GM19035 (cell line): Measurements from ENCODE around the gene KTN1.

Source experiments
- ATAC-seq: cut with Tn5 transposase; IDR thresholded peaks from one replicate; pipeline ENCODE4 v1.9.1; 2021; ENCODE audit not compliant: unreplicated experiment

KTN1 gene

DNA sequence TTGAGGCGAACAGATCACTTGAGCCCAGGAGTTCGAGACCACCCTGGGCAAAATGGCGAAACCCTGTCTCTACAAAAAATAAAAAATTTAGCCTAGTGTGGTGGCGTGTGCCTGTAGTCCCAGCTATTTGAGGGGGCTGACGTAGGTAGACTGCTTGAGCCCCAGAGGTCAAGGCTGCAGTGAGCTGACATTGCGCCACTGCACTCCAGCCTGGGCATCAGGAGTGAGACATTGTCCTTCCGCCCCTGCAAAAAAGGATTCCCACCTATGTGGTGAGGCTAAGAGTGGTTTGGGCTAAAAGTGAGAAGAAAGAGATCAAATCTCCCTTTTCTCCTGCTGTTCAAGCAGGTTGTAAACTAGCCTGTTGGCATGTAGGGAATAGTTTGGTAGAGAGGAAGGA is 5.0 kb upstream of the KTN1 start:
- ATAC-seq: no peak

DNA sequence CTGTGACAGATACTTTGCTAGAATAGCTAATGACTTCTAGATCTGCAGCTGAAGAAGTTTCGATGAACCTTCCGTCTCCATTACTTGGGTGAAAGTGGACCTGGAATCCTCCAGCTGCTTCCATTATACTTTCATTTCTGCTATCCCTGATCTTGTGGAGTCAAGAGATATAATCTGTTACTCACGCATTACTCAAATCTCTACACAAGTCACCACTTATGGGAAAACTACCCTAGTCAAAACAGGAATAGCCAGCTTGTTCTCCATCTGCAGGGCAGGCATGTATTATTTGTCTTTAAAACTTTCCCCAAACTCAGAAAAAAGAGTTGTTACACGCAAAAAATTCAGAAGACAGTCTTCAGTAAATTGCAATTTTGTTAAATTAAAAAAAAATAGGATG is 2.8 kb upstream of the KTN1 start:
- no peak for ATAC-seq

DNA sequence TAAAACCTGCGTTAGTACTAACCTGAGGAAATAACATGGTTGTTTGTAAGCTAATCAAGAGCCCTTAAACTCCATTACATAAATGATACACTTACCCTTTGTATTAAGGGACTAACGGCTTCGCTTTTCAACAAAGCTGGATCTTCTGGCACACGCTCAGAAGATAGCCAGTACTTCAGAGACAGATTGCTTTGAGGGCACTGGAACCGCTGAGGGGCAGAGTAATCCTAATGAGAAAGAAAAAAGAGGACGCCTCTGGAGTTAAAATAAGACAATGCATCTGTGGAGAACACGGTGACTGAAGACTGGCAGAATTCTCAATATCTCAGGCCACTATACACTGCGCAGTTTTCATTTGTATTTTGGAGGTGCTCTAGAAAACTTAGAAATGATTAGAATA is 1.5 kb upstream of the KTN1 start:
- no peak for ATAC-seq

DNA sequence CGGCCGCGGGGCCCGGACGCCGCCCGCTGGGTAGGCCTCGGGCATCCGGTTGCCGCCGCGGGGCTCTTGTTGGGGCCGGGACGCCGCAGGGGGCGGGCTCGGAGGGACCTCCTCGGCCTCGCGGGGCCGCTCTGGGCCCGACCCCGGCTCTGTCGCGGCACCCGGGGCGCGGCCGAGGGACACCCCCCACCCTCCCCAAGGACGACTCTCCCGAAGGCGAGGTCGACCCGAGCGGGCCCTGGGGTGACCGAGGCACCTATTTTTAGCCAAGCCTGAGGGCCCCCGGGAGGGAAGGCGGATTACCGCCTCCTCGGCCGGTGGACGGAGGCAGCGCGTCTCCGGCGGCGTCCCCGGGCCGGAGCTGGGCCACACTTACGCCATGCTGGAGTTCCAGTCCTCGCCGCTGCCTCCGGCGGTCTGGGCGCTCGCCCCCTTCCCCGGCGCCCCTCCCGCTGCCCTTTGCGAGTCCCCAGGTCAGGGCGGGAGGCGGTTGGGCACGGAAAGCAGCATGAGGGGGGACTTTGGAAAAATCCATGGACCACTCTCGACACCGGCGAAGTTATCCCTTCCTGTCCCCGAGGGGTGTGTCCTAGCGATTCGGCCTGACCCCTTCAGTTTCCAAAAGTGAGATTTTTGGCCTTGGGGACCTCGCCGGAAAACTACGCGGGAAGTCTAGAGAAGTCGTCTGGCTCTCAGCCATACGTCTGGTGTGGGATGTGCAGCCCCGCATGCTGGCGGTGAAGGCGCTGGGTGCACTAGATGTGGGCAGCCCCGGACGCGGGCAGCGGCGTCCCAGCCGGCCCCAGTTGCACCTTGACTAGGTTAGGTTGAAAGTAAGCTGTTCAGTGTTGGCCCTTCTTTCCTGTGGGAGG is 699 bp downstream of the KTN1 start:
- ATAC-seq: peak; percentile 50

DNA sequence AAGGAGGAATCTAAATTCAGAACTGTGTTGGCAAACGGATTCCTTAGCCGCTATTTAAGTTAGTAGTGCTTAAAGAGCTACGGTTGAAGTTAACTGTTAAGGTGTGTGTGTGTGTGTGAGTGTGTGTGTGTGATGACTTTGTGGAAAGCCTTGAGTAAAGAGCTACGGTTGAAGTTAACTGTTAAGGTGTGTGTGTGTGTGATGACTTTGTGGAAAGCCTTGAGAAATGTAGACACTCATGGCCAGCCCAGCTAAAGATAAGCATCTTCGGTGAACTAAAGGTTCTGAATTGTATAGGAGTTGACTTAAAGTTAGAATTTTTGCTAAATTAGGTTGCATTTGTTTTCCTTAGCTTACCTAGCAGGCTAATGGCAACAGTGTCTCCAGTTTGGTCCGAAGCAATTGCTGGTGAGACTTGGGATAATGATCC is 1.4 kb downstream of the KTN1 start:
- no peak for ATAC-seq

DNA sequence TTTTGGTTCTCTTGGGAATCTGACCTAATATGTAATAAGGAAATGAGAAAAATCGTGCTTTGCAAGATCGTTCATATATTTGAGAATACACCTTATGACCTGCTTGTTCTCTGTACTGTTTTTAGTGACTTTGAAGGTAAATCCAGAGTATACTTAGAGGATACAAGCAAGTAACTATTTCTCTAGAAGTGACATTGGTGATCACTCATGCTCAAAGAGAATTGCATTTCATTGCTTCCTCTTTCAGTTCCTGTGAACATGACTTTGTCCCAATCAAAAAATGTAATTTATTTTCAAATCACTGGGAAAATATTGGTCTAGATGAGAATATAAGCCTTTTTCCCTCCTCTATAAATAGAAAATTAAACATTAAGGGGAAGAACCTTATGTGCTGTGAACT is 2.7 kb downstream of the KTN1 start:
- no peak for ATAC-seq

DNA sequence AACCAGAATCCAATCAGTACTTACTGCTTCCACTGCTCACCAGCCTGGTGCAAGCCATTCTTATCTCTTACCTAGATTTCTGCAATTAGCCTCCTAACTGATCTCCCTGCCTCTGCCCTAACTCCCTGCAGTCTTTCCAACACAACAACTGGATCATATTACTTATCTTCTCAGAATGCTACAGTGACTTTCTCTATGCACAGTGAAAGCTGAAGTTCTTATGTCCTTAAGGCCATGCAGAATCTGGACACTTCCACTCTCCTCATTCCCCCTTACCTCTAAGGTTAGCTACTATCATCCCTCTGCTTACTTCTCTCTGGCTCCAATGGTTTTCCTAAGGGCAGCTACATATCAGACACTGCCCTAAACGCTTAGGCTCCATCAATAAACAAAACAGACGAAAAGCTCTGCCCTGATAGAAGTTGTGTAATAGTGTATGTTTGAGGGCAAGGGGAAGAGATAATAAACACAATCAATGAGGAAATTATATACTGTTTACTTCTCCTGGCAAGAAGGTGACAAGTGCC is 4.0 kb downstream of the KTN1 start:
- ATAC-seq: no peak

DNA sequence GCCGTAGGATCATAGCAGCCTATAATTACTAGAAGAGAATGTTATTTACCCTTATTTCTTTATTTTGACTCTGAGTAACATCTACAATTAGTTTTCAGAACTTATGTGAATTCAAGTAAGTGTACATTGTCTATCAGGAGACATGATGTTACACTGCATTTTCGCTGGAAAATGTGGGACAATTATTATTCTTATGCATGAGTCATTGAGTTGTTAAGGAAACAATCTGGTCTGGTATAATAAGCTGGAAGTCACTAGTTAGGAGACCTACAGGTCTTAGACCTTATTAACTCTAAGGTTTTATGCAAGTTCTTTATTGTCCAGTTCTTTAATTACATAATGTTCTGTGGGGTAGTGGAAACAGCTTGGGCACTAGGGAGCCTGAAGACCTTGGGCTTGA is 5.8 kb downstream of the KTN1 start:
- no peak for ATAC-seq

DNA sequence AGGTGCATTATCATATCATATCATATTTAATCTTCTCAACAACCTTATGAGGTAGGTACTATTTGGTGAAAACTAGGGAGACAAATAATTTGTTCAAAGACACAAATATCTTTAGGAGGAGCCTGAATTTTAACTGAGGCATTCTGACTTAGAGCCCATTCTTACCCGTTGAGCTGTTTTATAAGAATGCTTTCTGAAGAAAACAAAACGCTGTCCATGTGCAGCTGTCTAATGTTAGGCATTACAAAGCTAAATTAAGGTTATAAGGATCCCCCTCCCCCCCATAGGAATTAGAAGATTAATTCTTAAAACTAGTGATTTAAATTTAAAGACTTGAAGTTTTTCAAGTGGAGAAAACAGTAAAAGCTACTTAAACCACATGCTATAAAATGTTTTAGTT is 6.4 kb downstream of the KTN1 start:
- no peak for ATAC-seq

DNA sequence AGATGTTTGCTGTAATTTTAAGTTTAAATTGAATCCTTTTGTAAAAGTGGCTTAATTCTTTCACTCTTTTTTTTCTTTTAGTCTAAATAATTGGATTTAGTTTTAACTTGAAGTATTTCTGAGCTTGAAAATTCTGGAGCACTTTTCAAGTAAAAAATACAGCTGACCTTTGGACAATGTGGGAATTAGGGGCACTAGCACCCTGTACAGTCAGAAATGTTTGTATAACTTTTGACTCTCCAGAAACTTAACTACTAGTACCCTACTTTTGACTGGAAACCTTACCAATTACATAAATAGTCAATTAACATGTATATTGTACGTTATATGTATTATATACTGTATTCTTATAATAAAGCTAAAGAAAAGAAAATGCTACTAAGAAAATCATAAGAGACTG is 7.8 kb downstream of the KTN1 start:
- ATAC-seq: no peak

DNA sequence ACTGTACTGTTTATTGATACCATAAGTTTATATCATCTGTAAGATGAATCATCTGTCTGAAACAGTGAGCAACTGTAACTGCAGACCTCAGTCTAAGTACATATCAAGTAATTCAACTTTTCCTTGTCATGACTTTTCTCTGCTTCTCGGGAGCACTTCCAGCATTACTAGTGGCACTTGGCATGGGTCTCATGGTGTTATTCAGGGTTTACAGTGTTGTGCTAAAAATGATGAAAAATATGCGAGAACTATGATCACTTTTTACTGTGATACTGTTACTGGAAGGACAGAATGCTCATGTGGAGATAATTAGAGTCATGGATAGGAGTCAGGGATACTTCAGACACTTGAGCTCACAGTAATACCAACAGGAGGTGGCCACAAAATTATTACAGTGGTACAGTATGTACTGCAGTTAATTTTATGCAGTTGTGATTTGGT is 8.3 kb downstream of the KTN1 start:
- ATAC-seq: no peak

DNA sequence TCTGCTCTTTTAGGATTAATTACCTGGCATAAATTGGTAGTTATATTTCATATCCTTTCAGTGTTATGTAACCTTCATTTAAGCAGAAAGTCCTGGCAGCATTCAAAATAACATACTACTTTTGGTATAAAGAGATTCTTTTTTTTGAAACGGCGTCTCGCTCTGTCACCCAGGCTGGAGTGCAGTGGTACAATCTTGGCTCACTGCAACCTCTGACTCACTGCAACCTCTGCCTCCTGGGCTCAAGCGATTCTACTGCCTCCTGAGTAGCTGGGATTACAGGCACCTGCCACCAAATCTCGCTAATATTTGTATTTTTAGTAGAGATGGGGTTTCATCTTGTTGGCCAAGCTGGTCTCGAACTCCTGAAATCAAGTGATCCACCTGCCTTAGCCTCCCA is 9.2 kb downstream of the KTN1 start:
- no peak for ATAC-seq

DNA sequence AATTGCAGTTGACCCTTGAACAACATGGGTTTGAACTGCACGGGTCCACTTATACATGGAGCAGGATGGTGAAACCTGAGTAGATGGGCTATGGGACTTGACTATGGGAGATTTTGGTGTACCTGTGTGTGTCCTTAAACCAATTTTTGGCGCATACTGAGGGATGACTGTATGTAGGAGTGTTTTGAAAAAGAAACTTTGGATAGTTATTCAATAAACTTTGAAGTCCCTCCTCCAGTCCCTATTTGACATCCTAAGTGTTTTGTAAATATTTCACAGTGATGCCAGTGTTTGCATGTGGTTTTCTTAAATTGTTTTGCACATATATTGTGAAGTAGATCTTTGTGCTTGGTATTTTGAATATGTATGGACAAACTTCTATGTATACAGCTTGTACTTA is 12.4 kb downstream of the KTN1 start:
- no peak for ATAC-seq

DNA sequence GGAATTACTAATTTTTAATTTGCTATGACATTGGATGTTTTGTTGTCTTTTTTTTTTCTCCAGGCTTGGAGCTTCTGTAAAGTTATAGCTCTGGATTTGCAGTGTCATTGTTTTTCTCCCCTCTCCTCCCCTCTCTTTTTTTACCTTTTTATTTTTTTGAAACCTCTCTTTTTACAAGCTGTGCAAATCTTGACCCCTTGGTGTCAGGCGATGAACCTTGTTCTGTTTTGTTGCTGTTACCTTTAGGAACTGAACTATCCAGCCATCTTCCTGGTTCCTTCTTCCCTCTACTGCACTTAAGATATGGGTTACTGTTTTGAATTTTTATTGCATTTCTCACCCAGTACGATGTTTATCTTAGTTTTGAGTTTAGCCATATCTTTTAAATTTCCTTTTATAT is 13.7 kb downstream of the KTN1 start:
- ATAC-seq: no peak

DNA sequence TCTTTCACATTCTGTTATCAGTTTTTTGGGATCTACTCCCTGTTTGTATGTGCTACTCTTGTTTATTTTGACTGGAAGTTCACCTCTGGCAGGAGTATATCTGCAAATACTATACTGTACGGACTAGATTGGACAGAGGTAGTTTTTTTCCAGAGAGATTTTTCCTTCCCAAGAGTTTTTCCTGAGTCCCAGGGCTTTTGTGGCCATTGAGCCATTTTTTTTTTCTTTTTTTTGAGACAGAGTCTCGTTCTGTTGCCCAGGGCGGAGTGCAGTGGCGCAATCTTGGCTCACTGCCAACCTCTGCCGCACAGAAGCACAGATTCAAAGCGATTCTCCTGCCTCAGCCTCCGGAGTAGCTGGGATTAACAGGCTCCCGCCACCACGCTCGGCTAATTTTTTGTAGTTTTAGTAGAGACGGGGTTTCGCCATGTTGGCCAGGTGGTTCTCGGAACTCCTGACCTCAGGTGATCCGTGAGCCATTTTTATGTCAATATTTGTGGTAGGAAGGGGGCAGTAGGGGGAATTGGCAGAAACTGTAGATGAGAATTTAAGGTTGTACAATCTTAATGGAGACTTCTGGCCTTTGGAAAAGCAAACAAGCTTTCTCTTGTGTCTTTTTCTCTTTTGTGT is 19.4 kb downstream of the KTN1 start:
- ATAC-seq: no peak

DNA sequence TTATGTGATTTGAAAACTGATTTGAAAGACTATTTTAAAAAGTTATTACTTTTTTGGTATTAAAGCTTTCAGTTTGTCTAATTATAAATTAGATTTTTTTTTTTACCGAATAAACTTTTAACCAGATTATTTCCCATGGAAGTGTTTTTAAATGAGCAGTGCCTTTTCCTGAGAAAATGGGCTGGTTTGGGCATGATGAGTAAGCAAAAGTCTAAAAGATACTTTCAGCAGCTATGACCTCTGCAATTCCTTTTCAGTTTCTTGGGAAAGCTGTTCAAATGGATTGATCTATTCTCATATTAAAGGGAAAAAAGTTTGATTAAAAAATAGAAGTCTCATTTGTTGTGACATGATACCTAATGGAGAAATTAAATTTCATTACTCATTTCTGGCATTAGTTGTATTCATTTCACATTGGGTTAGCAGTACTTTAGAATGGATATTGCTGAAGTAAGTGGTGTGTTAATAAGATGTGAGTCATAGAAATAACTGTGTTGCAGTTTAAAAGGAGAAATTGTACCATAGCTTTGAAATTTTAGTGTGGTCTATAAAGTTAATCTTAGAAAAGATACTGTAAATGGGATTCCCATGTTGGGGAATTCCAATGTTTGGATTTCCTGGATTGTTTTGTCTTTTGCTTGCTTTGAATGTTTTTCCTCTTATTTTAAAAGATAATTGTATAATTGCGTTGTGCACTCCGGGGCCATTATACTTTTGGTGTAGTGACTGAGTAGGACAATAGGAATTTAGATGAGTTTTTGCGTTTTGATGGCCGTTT is 21.0 kb downstream of the KTN1 start:
- no peak for ATAC-seq

DNA sequence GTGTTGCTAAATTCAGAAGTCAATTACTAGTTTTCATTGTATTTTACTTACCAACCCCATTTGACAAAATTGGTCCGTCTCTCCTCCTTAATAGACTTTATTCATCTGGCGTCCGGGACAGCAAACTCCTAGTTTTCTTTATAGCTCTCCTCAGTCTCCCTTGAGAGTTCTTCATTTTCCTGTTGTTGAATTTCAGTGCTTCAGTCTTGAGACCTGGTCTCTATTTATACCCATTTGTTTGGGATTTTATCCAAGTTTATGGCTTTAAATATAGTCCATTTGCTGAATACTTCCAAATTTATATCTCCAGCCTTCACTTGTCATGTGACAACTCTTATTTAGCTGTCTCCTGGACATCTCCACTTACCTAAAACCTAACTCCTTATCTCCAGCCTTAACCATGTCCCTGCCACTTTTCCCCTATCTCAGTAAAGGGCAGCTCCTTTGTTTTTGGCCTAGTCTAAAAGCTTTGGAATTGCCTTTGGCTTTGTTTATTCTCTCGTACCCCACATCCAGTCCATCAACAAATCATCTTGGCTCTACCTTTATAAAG is 23.5 kb downstream of the KTN1 start:
- no peak for ATAC-seq

DNA sequence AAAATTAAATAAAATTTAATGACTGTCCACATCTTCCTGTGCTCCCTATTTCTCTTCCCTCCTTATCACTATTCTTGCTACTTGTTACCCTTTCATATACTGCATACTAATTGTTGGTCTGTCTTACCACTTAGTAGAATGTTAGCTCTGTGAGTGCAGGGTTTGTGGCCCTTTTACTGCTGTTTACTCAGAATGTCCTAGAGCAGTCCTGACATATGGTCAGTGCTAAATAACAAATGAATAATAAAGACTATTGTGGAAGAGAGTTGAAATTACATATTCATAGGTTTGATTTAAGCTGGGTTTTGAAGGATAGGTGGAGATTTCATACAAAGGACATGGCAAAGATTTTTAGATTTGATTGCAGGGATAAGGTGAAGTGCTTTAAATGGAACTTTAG is 24.5 kb downstream of the KTN1 start:
- no peak for ATAC-seq

DNA sequence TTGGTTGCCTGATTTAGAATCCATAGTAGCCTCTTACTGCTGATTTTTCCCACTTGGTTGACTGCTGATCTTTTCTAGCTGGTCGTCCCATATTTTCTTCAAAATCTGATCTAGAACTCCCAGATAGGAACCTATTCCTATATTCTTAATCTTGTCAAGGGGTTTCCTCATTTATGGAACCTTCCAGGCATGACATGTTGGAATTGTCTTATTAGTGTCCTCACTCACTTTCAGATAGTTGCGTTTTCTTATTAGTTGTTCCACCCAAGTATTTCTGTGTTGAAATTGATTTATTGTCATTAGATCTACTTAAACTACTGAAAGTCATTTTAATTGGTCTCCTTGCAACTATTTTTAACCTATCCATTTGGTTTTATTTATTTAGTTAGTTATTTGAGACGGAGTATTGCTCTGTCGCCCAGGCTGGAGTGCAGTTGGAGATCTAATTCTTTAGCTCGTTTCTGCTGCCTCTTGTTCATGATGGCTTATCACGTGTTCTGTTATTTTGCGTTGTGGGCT is 25.0 kb downstream of the KTN1 start:
- no peak for ATAC-seq

DNA sequence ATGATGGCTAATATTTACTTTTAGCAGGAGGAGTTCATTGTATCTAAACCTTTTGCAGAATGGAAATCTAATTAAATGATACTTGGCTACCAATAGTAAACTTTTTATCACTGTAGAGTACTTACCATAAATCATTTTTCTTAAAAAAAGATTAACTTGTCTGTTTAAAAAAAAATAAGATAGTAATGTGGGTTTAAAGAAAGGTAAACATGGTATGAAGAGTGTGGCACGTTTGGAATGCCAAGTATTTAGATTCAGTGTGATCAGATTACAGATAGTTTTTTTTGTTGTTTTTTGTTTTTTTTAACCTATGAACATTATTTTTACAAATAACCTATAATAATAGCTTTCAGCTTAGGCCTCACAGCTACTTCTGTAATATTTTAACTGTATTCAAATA is 25.8 kb downstream of the KTN1 start:
- ATAC-seq: no peak

DNA sequence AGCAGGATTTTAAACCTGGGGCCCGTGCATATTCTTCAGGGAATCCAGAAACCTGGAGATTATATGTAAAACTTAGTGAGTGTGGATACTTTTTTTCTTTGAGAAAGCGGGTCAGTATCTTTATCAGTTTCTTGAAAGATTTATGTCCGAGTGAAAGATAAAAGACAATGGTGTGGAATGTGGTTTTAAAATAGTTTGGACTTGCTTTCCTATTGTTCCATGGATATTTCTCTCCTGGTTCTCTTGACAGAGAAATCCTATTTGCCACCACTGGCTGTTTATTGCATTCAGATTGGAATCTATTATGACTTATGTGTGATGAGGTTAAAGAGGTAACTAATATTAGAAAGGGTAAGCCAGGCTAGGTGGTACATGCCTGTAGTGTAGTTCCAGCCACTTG is 27.4 kb downstream of the KTN1 start:
- ATAC-seq: no peak
